Coronary artery (tissue), 2 donors: ENCODE data around the gene SLC18A2.
"Not testable (repeated sequence)": the region's sequence is repeated elsewhere in the genome, so short reads cannot be mapped to it uniquely, and the experiment has no call there.

Experiments used
- DNase-seq: peaks from one replicate; pipeline ENCODE4 v3.0.0-alpha.2; 2017; ENCODE audit warnings: low spot score
- H3K27ac ChIP-seq, 2 donors: fragments of 200-600 bp; sonication (generic); one replicate each; pipeline ENCODE4 v1.5.1; 2016 to 2019
- H3K4me3 ChIP-seq: fragments of 200-600 bp; sonication (generic); 2 replicates; pipeline ENCODE4 v1.5.1; 2016; ENCODE audit warnings: mild to moderate bottlenecking, moderate library complexity
- TF ChIP-seq, protein P1 (sequence below): fragments of 200-600 bp; sonication (generic); IDR thresholded peaks from one replicate; pipeline ENCODE4 v1.5.1; 2019; ENCODE audit warnings: antibody characterized with exemption

The SLC18A2 gene

GRCh38 chr10:117294735-117295134, 53.8 kb downstream of the SLC18A2 start:
- Histone ChIP-seq H3K27ac (no peak overlapping the region), H3K4me3 (no peak overlapping the region)
- TF ChIP-seq, protein P1, sequence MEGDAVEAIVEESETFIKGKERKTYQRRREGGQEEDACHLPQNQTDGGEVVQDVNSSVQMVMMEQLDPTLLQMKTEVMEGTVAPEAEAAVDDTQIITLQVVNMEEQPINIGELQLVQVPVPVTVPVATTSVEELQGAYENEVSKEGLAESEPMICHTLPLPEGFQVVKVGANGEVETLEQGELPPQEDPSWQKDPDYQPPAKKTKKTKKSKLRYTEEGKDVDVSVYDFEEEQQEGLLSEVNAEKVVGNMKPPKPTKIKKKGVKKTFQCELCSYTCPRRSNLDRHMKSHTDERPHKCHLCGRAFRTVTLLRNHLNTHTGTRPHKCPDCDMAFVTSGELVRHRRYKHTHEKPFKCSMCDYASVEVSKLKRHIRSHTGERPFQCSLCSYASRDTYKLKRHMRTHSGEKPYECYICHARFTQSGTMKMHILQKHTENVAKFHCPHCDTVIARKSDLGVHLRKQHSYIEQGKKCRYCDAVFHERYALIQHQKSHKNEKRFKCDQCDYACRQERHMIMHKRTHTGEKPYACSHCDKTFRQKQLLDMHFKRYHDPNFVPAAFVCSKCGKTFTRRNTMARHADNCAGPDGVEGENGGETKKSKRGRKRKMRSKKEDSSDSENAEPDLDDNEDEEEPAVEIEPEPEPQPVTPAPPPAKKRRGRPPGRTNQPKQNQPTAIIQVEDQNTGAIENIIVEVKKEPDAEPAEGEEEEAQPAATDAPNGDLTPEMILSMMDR, result no peak
- DNase-seq, result no peak

DNA sequence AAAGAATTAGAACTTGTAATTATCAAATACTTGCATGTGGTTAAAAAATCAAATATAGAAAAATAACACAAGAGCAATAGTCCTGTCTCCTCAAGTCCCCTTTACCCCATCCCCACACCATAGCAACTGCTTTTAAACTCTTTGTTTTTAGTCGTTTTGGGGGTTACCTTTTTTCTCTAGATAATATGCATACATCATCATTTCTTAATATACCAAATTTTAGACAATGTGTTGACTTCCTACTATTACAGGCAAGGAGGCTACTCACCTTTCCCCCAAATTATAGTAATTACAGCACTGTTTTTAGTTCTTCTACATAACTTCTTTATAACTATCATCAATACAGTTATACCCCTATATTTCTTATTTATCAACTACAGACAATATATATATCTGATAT, 57.3 kb downstream of the SLC18A2 start:
- Histone ChIP-seq H3K27ac (no peak overlapping the region), H3K4me3 (no peak overlapping the region)
- TF ChIP-seq, protein P1, result no peak
- no peak for DNase-seq

DNA sequence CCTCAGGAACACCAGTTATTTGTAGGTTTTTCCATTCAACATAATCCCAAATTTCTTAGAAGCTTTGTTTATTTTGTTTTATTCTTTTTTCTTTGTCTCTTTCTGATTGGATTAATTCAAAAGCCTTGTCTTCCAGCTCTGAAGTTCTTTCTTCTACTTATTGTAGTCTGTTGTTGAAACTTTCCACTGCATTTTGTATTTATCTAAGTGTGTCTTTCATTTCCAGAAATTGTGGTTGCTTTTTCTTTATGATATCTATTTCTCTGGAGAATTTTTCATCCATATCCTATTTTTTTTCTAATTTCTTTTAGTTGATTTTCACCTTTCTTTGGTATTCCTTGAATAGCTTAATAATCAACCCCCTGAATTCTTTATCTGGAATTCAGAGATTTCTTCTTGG, 58.5 kb downstream of the SLC18A2 start:
- H3K27ac ChIP-seq, result no peak overlapping the region
- no peak for DNase-seq
- TF ChIP-seq, protein P1, result no peak
- H3K4me3 ChIP-seq, result no peak overlapping the region

GRCh38 chr10:117300671-117301070, 59.8 kb downstream of the SLC18A2 start:
- TF ChIP-seq, protein P1, result no peak
- no peak for DNase-seq
- H3K4me3 ChIP-seq, result no peak overlapping the region
- H3K27ac ChIP-seq, result no peak overlapping the region

- not testable (repeated sequence) for H3K27ac ChIP-seq, H3K4me3 ChIP-seq
Observed at GRCh38 chr10:117303451-117303850, 62.5 kb downstream of the SLC18A2 start.

DNA sequence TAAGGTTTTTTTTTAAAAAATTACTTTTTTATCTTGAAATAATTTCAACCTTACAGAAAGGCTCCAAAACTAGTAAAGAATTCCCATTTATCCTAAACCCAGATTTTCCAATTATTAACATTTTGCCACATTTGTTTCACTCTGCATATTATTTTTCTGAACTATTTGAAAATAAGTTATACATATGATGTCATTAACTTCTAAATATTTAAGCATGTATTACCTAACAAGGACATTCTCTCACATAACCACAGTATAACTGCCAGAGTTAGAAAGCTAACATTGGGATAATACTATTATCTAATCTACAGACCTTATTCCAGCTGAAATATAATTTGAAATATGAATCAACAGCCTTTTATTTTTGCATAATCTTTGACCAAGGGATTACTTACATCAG, 65.8 kb downstream of the SLC18A2 start:
- Histone ChIP-seq H3K27ac (no peak overlapping the region), H3K4me3 (no peak overlapping the region)
- TF ChIP-seq, protein P1, result no peak
- DNase-seq, result no peak

More at GRCh38 chr10:117303451-117303850, 62.5 kb downstream of the SLC18A2 start:
- not testable (repeated sequence) for DNase-seq

- no peak overlapping the region for H3K4me3 ChIP-seq
- TF ChIP-seq, protein P1, result no peak
- DNase-seq, result no peak
- no peak overlapping the region for H3K27ac ChIP-seq
Observed at GRCh38 chr10:117311261-117311660, 70.3 kb downstream of the SLC18A2 start.

DNA sequence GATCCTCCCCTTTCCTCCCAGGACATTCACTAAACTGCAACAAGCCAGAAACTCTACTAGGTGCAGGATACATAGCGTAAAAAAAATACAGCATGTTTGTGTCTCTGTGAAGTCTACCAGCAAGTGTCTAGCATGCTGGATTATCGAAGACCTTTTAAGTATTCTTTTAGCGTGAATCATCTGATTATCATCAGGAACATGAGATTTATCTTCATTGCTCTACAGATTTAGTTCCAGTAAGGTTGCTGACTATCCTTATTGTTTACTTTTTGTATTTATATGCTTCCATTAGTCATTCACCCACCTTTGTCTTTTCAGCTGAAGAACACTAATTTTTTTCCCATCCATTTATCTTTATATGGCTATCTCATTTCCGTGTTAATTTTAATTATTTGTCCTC, 71.5 kb downstream of the SLC18A2 start:
- no peak overlapping the region for H3K27ac ChIP-seq
- TF ChIP-seq, protein P1, result no peak
- DNase-seq, result no peak

More for the DNA sequence above, 71.5 kb downstream of the SLC18A2 start:
- no peak overlapping the region for H3K4me3 ChIP-seq
